LNCAP (cell line): ENCODE data around the gene SIM2.

Experiments used
- TF ChIP-seq, protein P1 (sequence below): fragments of 450-650 bp; IDR thresholded peaks from 2 replicates; pipeline ENCODE4 v1.5.1; 2017; ENCODE audit warnings: mild to moderate bottlenecking

The SIM2 gene

GRCh38 chr21:36694593-36695282 lies 4.2 kb upstream of the SIM2 start:
- TF ChIP-seq, protein P1, sequence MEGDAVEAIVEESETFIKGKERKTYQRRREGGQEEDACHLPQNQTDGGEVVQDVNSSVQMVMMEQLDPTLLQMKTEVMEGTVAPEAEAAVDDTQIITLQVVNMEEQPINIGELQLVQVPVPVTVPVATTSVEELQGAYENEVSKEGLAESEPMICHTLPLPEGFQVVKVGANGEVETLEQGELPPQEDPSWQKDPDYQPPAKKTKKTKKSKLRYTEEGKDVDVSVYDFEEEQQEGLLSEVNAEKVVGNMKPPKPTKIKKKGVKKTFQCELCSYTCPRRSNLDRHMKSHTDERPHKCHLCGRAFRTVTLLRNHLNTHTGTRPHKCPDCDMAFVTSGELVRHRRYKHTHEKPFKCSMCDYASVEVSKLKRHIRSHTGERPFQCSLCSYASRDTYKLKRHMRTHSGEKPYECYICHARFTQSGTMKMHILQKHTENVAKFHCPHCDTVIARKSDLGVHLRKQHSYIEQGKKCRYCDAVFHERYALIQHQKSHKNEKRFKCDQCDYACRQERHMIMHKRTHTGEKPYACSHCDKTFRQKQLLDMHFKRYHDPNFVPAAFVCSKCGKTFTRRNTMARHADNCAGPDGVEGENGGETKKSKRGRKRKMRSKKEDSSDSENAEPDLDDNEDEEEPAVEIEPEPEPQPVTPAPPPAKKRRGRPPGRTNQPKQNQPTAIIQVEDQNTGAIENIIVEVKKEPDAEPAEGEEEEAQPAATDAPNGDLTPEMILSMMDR: no peak

DNA sequence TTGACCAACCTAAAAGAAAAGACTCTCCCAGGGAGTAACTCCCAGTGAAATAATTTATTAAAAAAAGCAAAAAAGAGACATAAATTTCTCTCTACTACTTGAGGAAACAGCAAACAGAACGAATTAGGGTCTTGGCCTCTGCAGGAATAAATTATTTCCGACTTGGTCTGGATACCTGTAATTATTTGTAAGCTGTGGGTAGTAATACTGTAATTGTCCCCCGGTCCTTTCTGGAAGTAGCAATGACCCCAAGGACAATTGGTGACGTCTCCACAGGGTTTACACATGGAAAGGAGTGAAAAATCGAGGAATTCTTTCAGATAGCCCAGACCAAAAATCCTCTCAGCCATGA lies 3.7 kb upstream of the SIM2 start:
- TF ChIP-seq, protein P1: no peak

DNA sequence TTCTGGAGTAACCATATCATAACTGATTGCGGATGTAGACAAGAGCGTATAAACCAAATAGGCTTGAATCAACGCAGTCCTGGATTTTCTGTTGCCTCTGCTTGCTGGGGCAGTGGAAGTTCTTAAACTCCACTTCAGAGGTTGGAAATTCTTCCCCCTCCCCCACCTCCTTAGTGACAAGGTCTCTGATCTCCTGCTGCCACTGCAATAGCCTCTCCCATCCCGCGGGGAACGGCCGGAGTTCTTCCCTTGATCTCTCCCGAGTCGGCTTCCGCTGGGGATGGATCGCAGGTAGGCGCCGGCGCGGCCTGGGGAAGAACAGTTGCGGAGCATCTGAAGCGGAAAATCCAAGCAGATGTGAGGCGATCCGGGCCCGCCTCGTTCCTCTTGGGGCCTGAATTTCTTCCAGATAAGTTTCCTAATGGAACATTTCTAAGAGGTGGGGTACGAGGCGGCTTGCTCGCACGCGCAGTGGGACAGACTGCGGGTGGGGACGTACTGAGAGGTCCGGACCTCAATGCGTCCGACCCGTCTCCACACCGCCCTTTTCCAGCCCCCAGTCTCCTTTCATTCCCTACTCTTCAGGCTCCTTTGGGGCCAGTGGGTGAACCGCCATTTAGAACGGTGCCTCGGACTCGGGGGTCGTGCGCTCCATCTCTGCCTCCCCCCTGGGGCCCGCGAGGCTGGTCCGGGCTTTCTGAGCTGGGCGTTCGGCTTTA lies 3.1 kb upstream of the SIM2 start:
- TF ChIP-seq, protein P1: no peak

- TF ChIP-seq, protein P1: no peak
Measured at GRCh38 chr21:36696390-36697059, 2.4 kb upstream of the SIM2 start.

DNA sequence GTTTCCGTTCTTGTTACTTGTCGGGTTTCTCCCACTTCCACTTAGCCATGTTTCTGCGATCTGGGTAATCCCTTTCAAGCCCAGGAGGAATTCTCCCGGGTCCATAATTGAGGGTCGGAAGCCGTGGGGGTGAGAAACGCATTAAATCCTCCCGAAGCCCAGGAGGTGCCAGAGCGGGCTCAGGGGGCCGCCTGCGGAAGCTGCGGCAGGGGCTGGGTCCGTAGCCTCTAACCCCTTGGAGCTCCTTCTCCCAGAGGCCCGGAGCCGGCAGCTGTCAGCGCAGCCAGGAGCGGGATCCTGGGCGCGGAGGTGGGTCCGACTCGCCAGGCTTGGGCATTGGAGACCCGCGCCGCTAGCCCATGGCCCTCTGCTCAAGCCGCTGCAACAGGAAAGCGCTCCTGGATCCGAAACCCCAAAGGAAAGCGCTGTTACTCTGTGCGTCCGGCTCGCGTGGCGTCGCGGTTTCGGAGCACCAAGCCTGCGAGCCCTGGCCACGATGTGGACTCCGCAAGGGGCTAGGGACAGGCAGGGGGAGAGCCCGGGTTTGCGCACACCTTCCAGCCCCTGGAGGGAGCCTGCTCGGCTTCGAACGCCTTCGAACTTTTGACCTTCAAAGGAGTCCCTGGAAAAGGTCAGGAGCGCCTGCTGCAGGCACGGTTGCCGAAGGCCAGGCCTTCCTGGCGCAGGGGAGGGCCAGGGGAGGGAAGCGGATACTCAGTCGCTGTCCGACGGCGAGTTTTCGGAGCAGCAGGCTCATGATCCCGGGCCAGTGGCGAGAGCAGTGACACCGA lies 1.7 kb upstream of the SIM2 start:
- TF ChIP-seq, protein P1: no peak

DNA sequence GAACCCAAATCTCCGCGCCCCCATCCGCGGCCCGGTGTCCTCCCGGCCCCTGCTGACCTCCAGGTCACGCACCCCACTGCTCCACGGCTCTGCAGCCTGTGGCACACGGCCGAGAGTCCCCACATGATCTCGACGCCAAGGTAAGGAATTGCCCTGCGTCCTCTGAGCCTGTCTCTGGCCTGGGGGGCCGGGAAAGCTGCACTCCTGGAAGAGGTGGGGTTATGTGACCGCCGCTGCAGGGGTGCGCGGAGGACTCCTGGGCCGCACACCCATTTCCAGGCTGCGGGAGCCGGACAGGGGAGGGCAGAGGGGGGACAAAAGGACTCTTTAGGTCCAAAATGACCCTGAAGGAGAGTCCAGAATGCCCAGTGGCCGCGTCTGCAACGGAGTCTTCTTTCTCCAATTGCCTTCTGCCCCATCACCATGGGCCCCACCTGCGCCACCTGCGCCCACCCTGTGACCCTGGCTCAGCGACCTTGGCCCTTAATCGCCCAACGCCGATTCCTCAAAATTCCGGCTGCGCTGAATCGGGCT lies 997 bp upstream of the SIM2 start:
- TF ChIP-seq, protein P1: no peak

- TF ChIP-seq, protein P1: no peak
Measured at GRCh38 chr21:36698385-36698980, 432 bp upstream of the SIM2 start.
